Measurements from ENCODE around the gene SGMS1.
"Not testable (repeated sequence)": the region's sequence is repeated elsewhere in the genome, so short reads cannot be mapped to it uniquely, and the experiment has no call there.

- not testable (repeated sequence) for TF ChIP-seq CTCF, EP300, POLR2A (IDR thresholded peaks at IDR 0.05)
Measured at GRCh38 chr10:50659865-50660730, 36.3 kb upstream of the SGMS1 start.
